CD4-positive, alpha-beta T cell (primary cell): Measurements from ENCODE around the gene CHID1. TPM values are rescaled to one million over a fixed set of nuclear protein-coding genes. Genes with fewer than 3 reads are reported as not detected.

Source experiments
- ATAC-seq: fragments of 200-7000 bp; cut with Tn5 transposase; one replicate; pipeline ENCODE4 v1.10.0; 2022; ENCODE audit warnings: mild to moderate bottlenecking; ENCODE audit not compliant: poor library complexity
- CTCF ChIA-PET: fragments of 350-600 bp; sonication (Branson Sonifier 250); formaldehyde crosslinking; loops from one replicate; lab custom pipeline; 2021; ENCODE audit warnings: antibody characterized with exemption, inconsistent platforms; lab: Charles Lee
- POLR2A ChIA-PET: fragments of 350-600 bp; sonication (Branson Sonifier 250); formaldehyde crosslinking; loops from one replicate; lab custom pipeline; 2021; ENCODE audit warnings: antibody characterized with exemption, inconsistent platforms; lab: Charles Lee
- DNase-seq, 14 experiments: peaks; one replicate each; pipeline ENCODE4 v3.0.0-alpha.2; 2013 to 2020; ENCODE audit warnings: mixed read lengths in 2 of 14
- H3K27ac ChIP-seq, 2 donors: one replicate each; pipeline versions ENCODE4 v1.5.1 to v1.7.0; 2013; ENCODE audit warnings: low read length in 2 of 2, low read depth in 1 of 2, mild to moderate bottlenecking in 1 of 2
- H3K27me3 ChIP-seq, 2 experiments: 1 replicate in 1 of 2; 2 replicates in 1 of 2; pipeline versions ENCODE4 v1.6.1 to v1.7.0; 2013; ENCODE audit warnings: low read length in 2 of 2, control low read depth in 1 of 2, mild to moderate bottlenecking in 1 of 2, moderate library complexity in 1 of 2; ENCODE audit not compliant: insufficient read depth in 2 of 2, control insufficient read depth in 1 of 2
- H3K36me3 ChIP-seq: one replicate; pipeline ENCODE4 v1.6.1; 2013; ENCODE audit warnings: low read length, control low read depth; ENCODE audit not compliant: insufficient read depth
- H3K4me1 ChIP-seq: one replicate; pipeline ENCODE4 v1.6.1; 2013; ENCODE audit warnings: low read length, control low read depth; ENCODE audit not compliant: insufficient read depth
- H3K4me3 ChIP-seq: one replicate; pipeline ENCODE4 v1.5.1; 2013; ENCODE audit warnings: mild to moderate bottlenecking, low read length, moderate library complexity
- H3K9me3 ChIP-seq, 2 experiments: 1 replicate in 1 of 2; 2 replicates in 1 of 2; pipeline versions ENCODE4 v1.6.1 to v1.7.0; 2013; ENCODE audit warnings: low read length in 2 of 2, mild to moderate bottlenecking in 2 of 2, control low read depth in 1 of 2, moderate library complexity in 1 of 2; ENCODE audit not compliant: control insufficient read depth in 1 of 2, insufficient read depth in 1 of 2
- H3K27ac Mint-ChIP-seq: one replicate; pipeline ENCODE4 v1.8.0; 2020; ENCODE audit warnings: mixed read lengths
- H3K27me3 Mint-ChIP-seq: one replicate; pipeline ENCODE4 v1.8.0; 2021; ENCODE audit warnings: mixed read lengths
- H3K36me3 Mint-ChIP-seq: one replicate; pipeline ENCODE4 v1.8.0; 2021; ENCODE audit warnings: low read depth, mixed read lengths
- H3K4me1 Mint-ChIP-seq: one replicate; pipeline ENCODE4 v1.8.0; 2021; ENCODE audit warnings: low read depth, mixed read lengths
- H3K4me3 Mint-ChIP-seq: one replicate; pipeline ENCODE4 v1.8.0; 2020; ENCODE audit warnings: mild to moderate bottlenecking, mixed read lengths
- H3K9me3 Mint-ChIP-seq: one replicate; pipeline ENCODE4 v1.8.0; 2020; ENCODE audit warnings: mixed read lengths
- intact Hi-C, 2 experiments: fragments of 100-400 bp; cut with DNase I in 1 of 2; cut with micrococcal nuclease in 1 of 2; formaldehyde crosslinking; loops; one replicate each; pipeline versions ENCODE4 v1.15.1 to v1.9.0; 2023 to 2025; cut with DNase I, micrococcal nuclease
- total RNA-seq, 174 experiments: library from RNA in 2 of 174; stranded (reverse) in 2 of 174; gene quantifications; one replicate each; pipeline ENCODE4 v1.2.3 and lab custom pipeline; 2021 to 2026
- TF ChIP-seq, protein P1 (sequence below): fragments of 200-600 bp; IDR thresholded peaks from one replicate; pipeline ENCODE4 v1.8.0; 2022; ENCODE audit warnings: antibody characterized with exemption, mild to moderate bottlenecking

Gene CHID1
- total RNA-seq, 2 experiments from 2014 or later, result 17.1 to 22.8 TPM

DNA sequence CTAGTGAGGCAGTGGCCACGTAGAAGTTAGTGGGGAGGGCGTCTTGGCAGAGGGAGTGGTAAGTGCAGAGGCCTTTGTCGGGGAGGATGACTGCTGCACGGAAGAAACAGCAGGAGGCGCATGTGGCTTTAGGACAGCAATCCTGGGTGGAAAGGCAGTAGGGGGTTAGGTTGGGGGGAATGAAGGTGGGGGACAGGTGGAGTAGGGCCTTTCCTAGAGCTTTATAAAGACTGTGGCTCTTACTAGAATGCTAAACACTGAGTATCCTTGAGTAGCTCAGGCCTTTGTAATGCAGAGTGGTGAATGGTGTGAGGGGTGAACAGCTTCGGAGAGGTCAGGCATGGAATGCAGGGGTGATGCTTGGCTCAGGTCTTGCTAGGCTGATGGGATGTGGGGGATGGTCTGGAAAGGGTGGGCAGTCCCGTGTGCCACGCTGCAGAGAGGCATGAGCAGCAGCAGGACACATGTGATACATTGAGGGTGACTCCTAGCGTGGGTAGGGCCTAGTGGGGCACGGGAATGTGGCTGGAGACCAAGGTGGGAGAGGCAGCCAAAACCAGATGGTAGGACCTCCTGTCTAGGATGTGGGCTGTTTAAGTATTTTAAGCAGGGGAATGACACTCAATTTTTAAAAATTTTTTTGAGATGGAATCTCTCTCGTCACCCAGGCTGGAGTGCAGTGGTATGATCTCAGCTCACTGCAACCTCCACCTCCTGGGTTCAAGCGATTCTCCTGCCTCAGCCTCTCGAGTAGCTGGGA, 34.3 kb upstream of the CHID1 start:
- peaks cover 4 to 10% of the 10 kb centered on the region in 2 experiments for H3K9me3 ChIP-seq
- H3K9me3 Mint-ChIP-seq, result peaks cover 2% of the 10 kb centered on the region
- no peaks in the 10 kb centered on the region for H3K27me3 ChIP-seq
- H3K27ac ChIP-seq, result no peak overlapping the region
- no peak for ATAC-seq
- H3K4me1 Mint-ChIP-seq, result peaks cover 46% of the 10 kb centered on the region
- peaks cover 13% of the 10 kb centered on the region for H3K4me1 ChIP-seq
- no peak for DNase-seq
- TF ChIP-seq, protein P1, sequence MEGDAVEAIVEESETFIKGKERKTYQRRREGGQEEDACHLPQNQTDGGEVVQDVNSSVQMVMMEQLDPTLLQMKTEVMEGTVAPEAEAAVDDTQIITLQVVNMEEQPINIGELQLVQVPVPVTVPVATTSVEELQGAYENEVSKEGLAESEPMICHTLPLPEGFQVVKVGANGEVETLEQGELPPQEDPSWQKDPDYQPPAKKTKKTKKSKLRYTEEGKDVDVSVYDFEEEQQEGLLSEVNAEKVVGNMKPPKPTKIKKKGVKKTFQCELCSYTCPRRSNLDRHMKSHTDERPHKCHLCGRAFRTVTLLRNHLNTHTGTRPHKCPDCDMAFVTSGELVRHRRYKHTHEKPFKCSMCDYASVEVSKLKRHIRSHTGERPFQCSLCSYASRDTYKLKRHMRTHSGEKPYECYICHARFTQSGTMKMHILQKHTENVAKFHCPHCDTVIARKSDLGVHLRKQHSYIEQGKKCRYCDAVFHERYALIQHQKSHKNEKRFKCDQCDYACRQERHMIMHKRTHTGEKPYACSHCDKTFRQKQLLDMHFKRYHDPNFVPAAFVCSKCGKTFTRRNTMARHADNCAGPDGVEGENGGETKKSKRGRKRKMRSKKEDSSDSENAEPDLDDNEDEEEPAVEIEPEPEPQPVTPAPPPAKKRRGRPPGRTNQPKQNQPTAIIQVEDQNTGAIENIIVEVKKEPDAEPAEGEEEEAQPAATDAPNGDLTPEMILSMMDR, result no peak
- H3K36me3 Mint-ChIP-seq, result peaks cover 77% of the 10 kb centered on the region
- no peak overlapping the region for H3K4me3 ChIP-seq
- peak overlapping the region; percentile 58 for H3K27ac Mint-ChIP-seq
- POLR2A ChIA-PET, result interaction anchor here (1.0 kb wide), 1 partner anchor 12 kb away, joined by 3 read pairs; no protein-coding TSS in a partner anchor
- no peak overlapping the region for H3K4me3 Mint-ChIP-seq
- H3K36me3 ChIP-seq, result peaks cover 29% of the 10 kb centered on the region
- intact Hi-C loops, result no loop called here
- no peaks in the 10 kb centered on the region for H3K27me3 Mint-ChIP-seq
- CTCF ChIA-PET, result no interaction called here

DNA sequence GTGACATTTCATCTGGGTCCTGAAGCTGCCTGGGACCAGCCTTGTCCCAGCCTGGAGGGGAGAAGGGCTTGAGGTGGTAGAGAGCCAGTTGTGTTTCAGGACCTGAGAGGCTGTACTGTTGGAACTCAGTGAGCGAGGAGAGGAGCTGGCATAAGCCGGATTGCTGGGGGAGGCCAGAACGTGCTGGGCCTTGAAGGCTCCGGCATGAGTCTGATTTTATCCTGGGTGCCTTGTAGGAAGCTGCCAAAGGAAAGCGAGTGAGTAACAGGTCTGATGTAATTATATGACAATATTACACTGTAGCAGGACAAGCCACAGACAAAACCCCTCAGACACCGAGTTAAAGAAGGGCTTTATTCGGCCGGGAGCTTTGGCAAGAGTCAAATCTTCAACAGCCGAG, 32.2 kb upstream of the CHID1 start:
- ATAC-seq, result no peak
- H3K36me3 ChIP-seq, result peaks cover 31% of the 10 kb centered on the region
- Mint-ChIP-seq H3K36me3 (peaks cover 66% of the 10 kb centered on the region), H3K27me3 (no peaks in the 10 kb centered on the region), H3K9me3 (no peaks in the 10 kb centered on the region), H3K27ac (no peak overlapping the region), H3K4me1 (peaks cover 62% of the 10 kb centered on the region), H3K4me3 (no peak overlapping the region)
- H3K9me3 ChIP-seq, result no peaks in the 10 kb centered on the region
- peaks cover 20% of the 10 kb centered on the region for H3K4me1 ChIP-seq
- ChIA-PET POLR2A (interaction anchor here (0.6 kb wide), 1 partner anchor 9 kb away, joined by 3 read pairs; no protein-coding TSS in a partner anchor), CTCF (no interaction called here)
- DNase-seq, result no peak
- TF ChIP-seq, protein P1, result no peak
- H3K4me3 ChIP-seq, result no peak overlapping the region
- intact Hi-C loops, result no loop called here
- no peaks in the 10 kb centered on the region for H3K27me3 ChIP-seq
- no peak overlapping the region for H3K27ac ChIP-seq

DNA sequence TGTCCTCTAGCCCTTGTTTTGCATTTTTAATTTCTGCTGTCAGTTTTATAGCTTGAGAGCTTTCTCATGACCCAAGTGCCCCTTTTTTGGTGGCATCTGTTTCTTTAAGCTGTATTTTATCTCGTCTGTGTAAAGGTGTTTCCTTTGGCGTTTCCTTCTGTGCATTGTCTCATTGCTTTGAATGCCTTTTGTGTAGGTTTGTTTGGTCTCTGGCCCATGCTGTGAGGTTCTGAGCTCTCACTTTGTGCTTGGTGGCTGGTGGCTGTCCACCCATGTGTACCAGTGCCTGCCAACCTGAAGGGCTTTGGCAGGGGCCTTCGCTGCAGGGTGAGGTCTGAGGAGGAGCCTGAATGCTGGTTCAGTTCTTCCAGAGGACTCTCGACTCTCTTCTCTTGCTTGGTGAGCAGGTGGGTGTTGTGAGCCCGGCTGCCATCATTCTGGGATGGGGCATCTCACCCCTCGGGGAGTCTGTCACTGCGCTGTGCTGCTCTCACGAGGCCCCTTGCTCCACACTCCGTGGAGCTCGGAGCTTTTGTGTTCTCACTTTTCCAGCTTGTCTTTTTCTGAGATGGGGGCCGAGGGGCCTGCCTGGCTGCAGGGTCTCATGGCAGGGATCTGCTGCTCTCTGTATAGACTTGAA, 30.0 kb upstream of the CHID1 start:
- Mint-ChIP-seq H3K27ac (peak overlapping the region; percentile 19), H3K36me3 (peaks cover 49% of the 10 kb centered on the region)
- POLR2A ChIA-PET, result interaction anchor here (1.2 kb wide), 1 partner anchor 30 kb away, joined by 3 read pairs; the partner anchor contains the start of gene CHID1

More for the DNA sequence above, 30.0 kb upstream of the CHID1 start:
- ATAC-seq (no peak), DNase-seq (no peak)
- H3K9me3 Mint-ChIP-seq, result no peaks in the 10 kb centered on the region
- no peaks in the 10 kb centered on the region for H3K9me3 ChIP-seq
- peaks cover 78% of the 10 kb centered on the region for H3K4me1 Mint-ChIP-seq
- TF ChIP-seq, protein P1, result no peak
- H3K27ac ChIP-seq, result no peak overlapping the region
- no peak overlapping the region for H3K4me3 ChIP-seq
- H3K4me3 Mint-ChIP-seq, result peak overlapping the region; percentile 77
- no peaks in the 10 kb centered on the region for H3K27me3 Mint-ChIP-seq
- CTCF ChIA-PET, result no interaction called here
- H3K4me1 ChIP-seq, result peaks cover 37% of the 10 kb centered on the region
- no peaks in the 10 kb centered on the region for H3K27me3 ChIP-seq
- peaks cover 20% of the 10 kb centered on the region for H3K36me3 ChIP-seq
- intact Hi-C loops, result no loop called here
